Measurements from ENCODE around the gene RIPK4.

RIPK4 gene

GRCh38 chr21:41802684-41803083, 35.8 kb upstream of the RIPK4 start:
- no peak for TF ChIP-seq CTCF (IDR thresholded peaks at IDR 0.05; ENCODE audit: insufficient read depth, low read depth, low read length, missing control alignments)
- no peak for DNase-seq (ENCODE audit: low read depth)
- no peak overlapping the region for H3K4me3 ChIP-seq (ENCODE audit: low read depth, low read length)

GRCh38 chr21:41802198-41802584, 35.3 kb upstream of the RIPK4 start:
- no peak overlapping the region for H3K4me3 ChIP-seq (ENCODE audit: low read depth, low read length)
- no peak for DNase-seq (ENCODE audit: low read depth)
- no peak for TF ChIP-seq CTCF (IDR thresholded peaks at IDR 0.05; ENCODE audit: insufficient read depth, low read depth, low read length, missing control alignments)

GRCh38 chr21:41801321-41802197, 34.7 kb upstream of the RIPK4 start:
- no peak for TF ChIP-seq CTCF (IDR thresholded peaks at IDR 0.05; ENCODE audit: insufficient read depth, low read depth, low read length, missing control alignments)
- no peak overlapping the region for H3K4me3 ChIP-seq (ENCODE audit: low read depth, low read length)
- no peak for DNase-seq (ENCODE audit: low read depth)

DNA sequence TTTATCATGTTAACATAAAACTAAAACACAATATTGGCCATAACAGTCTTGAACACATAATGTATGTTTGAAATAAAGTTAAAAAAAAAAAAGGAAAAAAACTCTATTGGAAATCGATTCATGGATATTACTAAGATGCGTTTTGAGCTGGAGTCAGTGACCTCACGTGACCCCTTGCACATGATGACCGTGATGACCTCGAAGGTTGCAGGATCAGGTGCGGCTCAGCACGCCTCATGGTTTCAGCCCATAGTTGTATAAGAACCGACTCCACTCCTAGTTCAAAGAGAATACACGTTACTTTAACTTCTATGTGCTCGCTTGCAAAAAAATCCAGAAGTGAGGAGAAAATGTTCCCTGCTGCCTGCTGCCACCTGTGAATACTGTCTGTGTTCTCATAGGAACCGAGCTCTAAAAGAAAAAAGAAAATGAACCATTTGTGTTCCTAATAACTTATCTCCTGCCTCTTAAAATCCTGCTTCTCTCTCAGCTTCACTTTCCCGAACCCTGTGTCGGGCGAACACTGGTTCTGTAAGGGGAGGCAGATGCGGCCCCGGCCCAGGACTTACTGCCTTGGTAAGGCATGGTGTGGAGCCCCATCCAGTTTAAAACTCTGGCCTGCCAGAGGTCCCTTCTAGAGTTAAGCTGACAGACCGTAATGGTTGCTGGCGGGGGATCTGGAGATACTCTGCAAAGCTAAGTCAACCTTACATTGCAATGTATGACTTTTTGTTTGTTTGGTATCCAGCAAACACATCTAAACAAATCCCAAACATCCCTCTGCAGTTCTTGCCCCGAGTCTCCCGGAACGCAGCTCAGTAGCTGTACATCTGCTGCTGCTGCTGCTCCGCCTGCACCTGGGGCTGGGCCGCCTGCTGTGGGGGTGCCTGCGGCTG, 33.8 kb upstream of the RIPK4 start:
- no peak overlapping the region for H3K4me3 ChIP-seq (ENCODE audit: low read depth, low read length)
- TF ChIP-seq CTCF (IDR thresholded peaks at IDR 0.05; ENCODE audit: insufficient read depth, low read depth, low read length, missing control alignments) = no peak
- DNase-seq (ENCODE audit: low read depth) = no peak

DNA sequence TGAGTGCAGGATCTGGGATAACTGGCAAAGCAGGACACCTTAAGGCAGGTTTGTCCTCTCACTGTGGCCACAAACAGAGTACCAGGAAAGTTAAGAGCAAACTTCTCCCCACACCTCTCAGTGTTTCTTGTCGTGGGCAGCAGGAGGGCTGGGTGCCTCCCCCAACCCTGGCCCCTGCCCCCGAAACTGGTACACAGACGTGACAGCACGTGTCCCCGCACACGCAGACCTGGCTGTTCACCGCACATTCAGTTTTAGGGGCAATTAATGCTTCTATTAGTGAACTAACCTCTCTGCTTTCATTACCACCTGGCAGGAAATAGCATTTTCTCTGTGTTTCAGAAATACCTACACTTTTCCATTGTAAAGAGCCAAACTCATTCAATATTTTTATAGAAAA, 32.9 kb upstream of the RIPK4 start:
- TF ChIP-seq CTCF (IDR thresholded peaks at IDR 0.05; ENCODE audit: insufficient read depth, low read depth, low read length, missing control alignments) = no peak
- DNase-seq (ENCODE audit: low read depth) = no peak
- H3K4me3 ChIP-seq (ENCODE audit: low read depth, low read length) = no peak overlapping the region

DNA sequence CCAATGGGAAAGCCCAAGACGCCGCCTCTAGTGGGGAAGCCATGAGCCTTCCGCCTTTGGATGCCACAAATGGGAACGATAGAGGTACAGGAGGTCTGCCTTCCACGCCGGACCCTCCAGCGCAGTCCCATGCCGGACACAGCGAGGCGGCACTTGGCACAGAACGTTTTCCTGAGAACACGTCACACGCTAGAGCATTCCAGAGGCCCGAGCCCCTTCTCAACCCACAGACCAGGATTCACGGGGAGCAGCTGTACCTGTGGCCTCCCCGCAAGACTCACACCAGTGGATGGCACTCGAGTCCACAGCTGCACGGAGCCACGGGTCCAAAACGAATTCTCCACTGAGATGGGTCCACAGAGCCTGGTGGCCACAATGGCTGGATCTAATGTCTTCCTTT, 31.5 kb upstream of the RIPK4 start:
- no peak for DNase-seq (ENCODE audit: low read depth)
- no peak for TF ChIP-seq CTCF (IDR thresholded peaks at IDR 0.05; ENCODE audit: insufficient read depth, low read depth, low read length, missing control alignments)
- H3K4me3 ChIP-seq (ENCODE audit: low read depth, low read length) = no peak overlapping the region

All from GM12865 (cell line).